ENCODE measurements around the gene OAF. TPM values are rescaled to one million over a fixed set of nuclear protein-coding genes. Genes with fewer than 3 reads are reported as not detected.

The OAF gene
- total and polyA plus RNA-seq, 9 of the 15 experiments (the other 6 are each of a cell fraction or from before 2014, with no cell fraction given), result 1.1 to 21.6 (median 7.5) TPM

- 0 out of 2 replicates have a peak, but pooled peaks cover 9% of the 10 kb centered on the region for H4K20me1 ChIP-seq (replicated peaks; ENCODE audit: control insufficient read depth, insufficient read depth, low read length)
- H3K4me3 ChIP-seq, result no peak overlapping the region
- no peak overlapping the region for H2AFZ ChIP-seq (ENCODE audit: low read depth, low read length)
- 0 out of 5 replicates have a peak, but pooled peaks cover 0 to 3% of the 10 kb centered on the region in 2 experiments for H3K4me1 ChIP-seq (replicated peaks in 1 of 2; ENCODE audit: control insufficient read depth in 2 of 2, insufficient read depth in 2 of 2, low read length in 2 of 2)
- POLR2A ChIA-PET, result interaction anchor here (0.6 to 1.9 kb wide), 3 partner anchors 14 to 578 kb away, joined by 3 to 7 read pairs (median 3); no protein-coding TSS in a partner anchor
- no peak overlapping the region for H3K4me2 ChIP-seq (ENCODE audit: insufficient read depth, low read length)
- peaks cover 37 to 70% of the 10 kb centered on the region in 2 experiments for H3K27me3 ChIP-seq (ENCODE audit: control insufficient read depth in 2 of 2, insufficient read depth in 2 of 2, low read length in 2 of 2)
- no peaks in the 10 kb centered on the region for H3K9me1 ChIP-seq (ENCODE audit: control insufficient read depth, insufficient read depth, low read length)
- ATAC-seq, result no peak
- H3K79me2 ChIP-seq (ENCODE audit: control insufficient read depth, insufficient read depth, low read length), result no peaks in the 10 kb centered on the region
- intact Hi-C loops (cut with micrococcal nuclease) (no loop called here), in situ Hi-C loops (cut with MboI) (no loop called here)
- FAIRE-seq, result no peak
- no peak overlapping the region for H3K27ac ChIP-seq (ENCODE audit: extremely low read depth, low read depth, low read length)
- no peaks in the 10 kb centered on the region for H3K36me3 ChIP-seq (ENCODE audit: control insufficient read depth, insufficient read depth, low read length)
- BruUV-seq (replicated peaks), result no TSS peak
- H3K9ac ChIP-seq (ENCODE audit: insufficient read depth in 1 of 2, low read depth in 2 of 2, low read length in 2 of 2), result no peak overlapping the region
- CTCF ChIA-PET (ENCODE audit: low intra/inter-chr PET ratio), result no interaction called here
- H3K9me3 ChIP-seq (replicated peaks; ENCODE audit: control insufficient read depth, insufficient read depth, low read depth, low read length), result no peaks in the 10 kb centered on the region
- WGBS (ENCODE audit: insufficient coverage, low coverage, missing lambda C conversion rate), result 2% methylated on average over 13 of the region's 13 CpGs
- no peak for DNase-seq (ENCODE audit: extremely low read depth in 1 of 4, low spot score in 3 of 4)
- TF ChIP-seq PYGO2 (tag; IDR thresholded peaks at IDR 0.05) (no peak), ELK3 (CRISPR knock-in tag; IDR thresholded peaks at IDR 0.05) (no peak), E2F5 (CRISPR knock-in tag; IDR thresholded peaks at IDR 0.05) (no peak), ZNF24 (IDR thresholded peaks at IDR 0.05) (no peak), CC2D1A (IDR thresholded peaks at IDR 0.05) (no peak)
Observed at GRCh38 chr11:120244476-120245365, 33.9 kb downstream of the OAF start.

Measured in K562 (cell line).